Activated naive CD4-positive, alpha-beta T cell treated with anti-CD3 and anti-CD28 coated beads, Interleukin-2, amount 50 U/mL, for 72 hours (primary cell): ENCODE measurements around the gene RERE. TPM values are rescaled to one million over a fixed set of nuclear protein-coding genes. Genes with fewer than 3 reads are reported as not detected.
"Not testable (repeated sequence)": the region's sequence is repeated elsewhere in the genome, so short reads cannot be mapped to it uniquely, and the experiment has no call there.

ENCODE experiments used
- ATAC-seq, 2 donors: fragments of 150-1000 bp; cut with Tn5 transposase; 2 replicates each; pipeline ENCODE4 v1.10.0; 2021; ENCODE audit warnings: mild to moderate bottlenecking in 2 of 2, moderate library complexity in 2 of 2
- DNase-seq, 2 donors: peaks; one replicate each; pipeline ENCODE4 v3.0.0; 2021 to 2022; ENCODE audit warnings: low spot score in 2 of 2
- H3K27ac Mint-ChIP-seq, 2 donors: one replicate each; pipeline ENCODE4 v1.8.0; 2022; ENCODE audit warnings: mild to moderate bottlenecking in 2 of 2, mixed read lengths in 2 of 2
- H3K36me3 Mint-ChIP-seq, 2 donors: one replicate each; pipeline ENCODE4 v1.8.0; 2022; ENCODE audit warnings: mixed read lengths in 2 of 2
- H3K9me3 Mint-ChIP-seq, 2 donors: one replicate each; pipeline ENCODE4 v1.8.0; 2022; ENCODE audit warnings: mixed read lengths in 2 of 2
- total RNA-seq, 2 donors: library from RNA; stranded (reverse); gene quantifications; one replicate each; pipeline ENCODE4 v1.2.3, GENCODE V29; 2022

Gene RERE
- total RNA-seq, 2 donors from 2014 or later, result 51.8 to 72.1 TPM

DNA sequence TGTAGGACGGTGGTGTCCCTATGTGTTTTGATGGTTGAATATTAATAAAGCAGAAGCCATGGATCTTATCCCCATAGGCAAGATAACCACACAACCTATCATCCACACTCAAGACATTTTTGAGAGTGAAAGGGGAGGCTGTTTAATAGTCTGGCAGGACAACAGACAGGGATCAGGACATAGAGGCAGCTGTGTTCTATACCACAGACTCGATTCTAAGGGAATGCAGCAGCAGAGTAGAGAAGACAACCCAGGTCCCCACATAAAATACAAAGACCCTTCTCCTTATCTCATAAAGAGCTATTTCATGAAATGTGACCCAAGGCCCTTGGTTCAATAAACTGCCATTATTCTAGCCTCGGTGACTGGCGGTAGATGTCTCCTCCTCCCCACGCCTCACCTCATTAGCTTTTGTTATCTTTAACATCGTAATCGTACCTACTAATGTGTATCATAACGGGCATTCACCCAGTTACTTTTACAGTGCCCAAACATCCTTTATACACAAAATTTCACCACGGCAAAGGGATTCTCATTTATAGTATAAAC lies 196.3 kb downstream of the RERE start:
- not testable (repeated sequence) for ATAC-seq, H3K9me3 Mint-ChIP-seq, DNase-seq, H3K27ac Mint-ChIP-seq
- H3K36me3 Mint-ChIP-seq, result peaks cover 0 to 10% of the 10 kb centered on the region in 2 donors

DNA sequence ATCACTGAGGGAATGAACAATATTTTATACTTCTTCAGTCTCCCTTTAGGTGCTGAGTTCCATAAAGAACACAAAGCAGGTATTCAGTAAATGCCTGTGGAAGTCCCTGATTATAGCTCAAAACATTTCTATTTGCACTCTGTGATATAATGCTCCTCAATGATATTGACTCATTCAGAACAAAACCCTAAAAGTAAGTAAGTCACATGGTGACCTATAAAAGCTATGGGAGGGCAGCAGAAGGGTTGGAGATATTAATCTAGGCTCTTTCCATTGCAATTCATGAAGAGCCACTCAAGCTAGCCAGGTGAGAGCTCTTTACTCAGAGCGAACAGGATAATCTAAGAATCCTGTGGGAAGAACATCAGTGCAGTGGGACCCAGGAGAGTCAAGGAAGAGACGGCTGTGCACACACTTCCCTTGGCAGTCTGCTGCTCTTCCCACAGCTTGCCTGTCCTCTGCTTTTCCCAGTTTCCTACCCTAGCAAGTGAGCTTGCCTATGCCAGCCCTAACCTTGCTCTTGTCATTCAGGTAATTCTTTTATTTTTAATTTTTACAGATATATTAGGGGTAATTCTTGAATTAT lies 197.4 kb downstream of the RERE start:
- ATAC-seq, H3K27ac Mint-ChIP-seq, H3K36me3 Mint-ChIP-seq, DNase-seq, H3K9me3 Mint-ChIP-seq: not testable (repeated sequence)

DNA sequence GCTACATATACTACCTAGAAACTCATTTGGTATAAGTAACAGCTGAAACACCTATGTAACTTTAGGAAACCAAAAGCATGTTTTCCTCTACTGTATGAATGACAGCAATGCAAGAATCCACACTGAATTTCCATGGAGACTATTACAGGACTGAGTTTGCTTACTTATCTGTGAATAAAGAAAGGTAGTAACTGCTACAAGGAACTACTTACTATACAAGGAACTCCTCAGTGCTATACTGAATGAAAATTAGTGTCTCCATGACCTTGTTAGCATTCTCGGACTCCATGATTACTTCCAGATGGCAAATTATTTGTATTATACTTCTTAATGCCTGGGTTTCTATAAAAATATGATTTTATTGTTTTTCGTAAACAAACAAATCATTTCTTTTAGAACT lies 198.0 kb downstream of the RERE start:
- H3K27ac Mint-ChIP-seq, ATAC-seq, H3K36me3 Mint-ChIP-seq: not testable (repeated sequence)

DNA sequence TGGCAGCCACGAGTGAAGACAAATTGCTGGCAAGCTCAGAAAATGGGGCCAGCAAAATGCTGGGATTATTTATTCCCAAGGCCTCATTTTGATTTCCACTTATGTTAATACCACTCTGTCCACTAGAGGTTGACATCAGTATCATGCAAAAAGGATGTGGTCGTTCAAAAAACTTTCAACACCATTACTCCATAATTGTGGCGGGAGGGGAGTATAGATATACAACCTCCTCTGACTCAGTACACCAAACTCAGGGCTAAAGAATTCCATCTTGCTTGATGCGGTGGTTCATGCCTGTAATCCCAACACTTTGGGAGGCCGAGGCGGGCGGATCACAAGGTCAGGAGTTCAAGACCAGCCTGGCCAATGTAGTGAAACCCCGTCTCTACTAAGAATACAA lies 200.6 kb downstream of the RERE start:
- not testable (repeated sequence) for H3K36me3 Mint-ChIP-seq, H3K27ac Mint-ChIP-seq, ATAC-seq, H3K9me3 Mint-ChIP-seq, DNase-seq

More for the DNA sequence above, 198.0 kb downstream of the RERE start:
- not testable (repeated sequence) for H3K9me3 Mint-ChIP-seq, DNase-seq

- DNase-seq, H3K9me3 Mint-ChIP-seq, H3K36me3 Mint-ChIP-seq, H3K27ac Mint-ChIP-seq, ATAC-seq: not testable (repeated sequence)
Measured at GRCh38 chr1:8611634-8612515, 205.6 kb downstream of the RERE start.

DNA sequence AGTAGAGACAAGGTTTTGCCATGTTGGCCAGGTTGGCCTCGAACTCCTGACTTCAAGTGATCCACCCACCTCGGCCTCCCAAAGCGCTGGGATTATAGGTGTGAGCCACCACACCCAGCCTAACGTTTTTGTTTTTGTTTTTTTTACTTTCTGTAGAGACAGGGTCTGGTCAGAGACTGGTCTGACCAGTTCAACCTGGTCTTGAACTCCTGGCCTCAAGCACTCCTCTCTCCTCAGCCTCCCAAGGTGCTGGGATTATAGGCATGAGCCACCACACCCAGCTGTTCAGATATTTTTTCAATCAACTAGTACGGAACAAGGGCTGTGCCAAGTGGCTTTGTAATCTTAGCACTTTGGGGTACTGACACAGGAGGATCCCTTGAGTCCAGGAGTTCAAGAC lies 209.5 kb downstream of the RERE start:
- H3K36me3 Mint-ChIP-seq, result peaks cover 0 to under 1% of the 10 kb centered on the region in 2 donors
- DNase-seq (no peak), ATAC-seq (no peak)
- H3K27ac Mint-ChIP-seq, result no peak overlapping the region
- H3K9me3 Mint-ChIP-seq, result no peaks in the 10 kb centered on the region

DNA sequence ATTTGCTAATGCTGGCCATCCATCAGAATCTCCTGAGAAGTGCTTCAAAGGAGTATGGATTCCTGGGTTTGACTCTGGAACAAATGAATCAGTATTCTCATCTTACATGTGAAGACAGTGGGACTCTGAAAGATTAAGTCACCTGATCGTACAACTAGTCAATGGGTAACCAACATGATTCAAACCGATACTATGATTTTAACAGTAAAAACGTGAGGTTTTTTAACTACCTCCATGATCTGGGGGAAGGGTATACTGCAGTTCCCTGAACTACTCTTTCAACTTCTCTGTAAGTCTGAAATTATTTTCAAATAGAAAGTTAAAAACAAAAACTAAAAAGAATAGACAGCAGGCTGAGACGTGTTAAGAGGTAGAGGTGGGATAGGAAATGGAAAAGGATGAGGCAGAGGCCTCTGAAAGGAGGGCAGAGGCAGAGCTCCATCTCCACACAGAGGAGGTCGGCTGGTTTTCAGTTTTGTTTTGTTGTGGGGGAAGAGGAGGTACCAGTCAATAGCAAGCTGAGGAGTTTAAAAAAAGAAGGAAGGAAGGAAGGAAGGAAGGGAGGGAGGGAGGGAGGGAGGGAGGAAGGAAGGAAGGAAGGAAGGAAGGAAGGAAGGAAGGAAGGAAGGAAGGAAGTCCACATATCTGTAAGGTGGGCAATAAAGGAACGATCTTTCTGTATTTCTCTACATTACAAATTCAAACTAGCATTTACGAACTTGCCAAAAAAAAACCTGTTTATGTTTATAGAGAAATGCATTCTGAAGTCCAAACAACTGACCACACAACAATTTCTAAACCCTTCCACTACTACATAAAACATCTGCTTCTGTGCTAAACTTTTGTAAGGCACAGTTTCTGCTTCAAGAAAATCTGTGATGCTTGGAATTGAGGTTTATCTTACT lies 213.1 kb downstream of the RERE start:
- Mint-ChIP-seq H3K27ac (peak overlapping the region; percentile 95 to 100), H3K9me3 (peaks cover 0 to 5% of the 10 kb centered on the region in 2 donors), H3K36me3 (peaks cover 0 to 13% of the 10 kb centered on the region in 2 donors)
- peak; percentile 91 to 92 for ATAC-seq
- peak in 1 of 2 donors; percentile 41 for DNase-seq

- DNase-seq, result no peak
- peak overlapping the region; percentile 95 to 100 for H3K27ac Mint-ChIP-seq
- H3K36me3 Mint-ChIP-seq, result peaks cover 0 to 13% of the 10 kb centered on the region in 2 donors
- peaks cover 0 to 5% of the 10 kb centered on the region in 2 donors for H3K9me3 Mint-ChIP-seq
- no peak for ATAC-seq
Measured at GRCh38 chr1:8603220-8603616, 214.2 kb downstream of the RERE start.

- H3K9me3 Mint-ChIP-seq, result peaks cover 0 to 5% of the 10 kb centered on the region in 2 donors
- H3K36me3 Mint-ChIP-seq, result peaks cover 0 to 13% of the 10 kb centered on the region in 2 donors
- DNase-seq, result peak in 1 of 2 donors; percentile 34
- peak overlapping the region; percentile 95 to 100 for H3K27ac Mint-ChIP-seq
- ATAC-seq, result peak; percentile 32 to 47
Measured at GRCh38 chr1:8602471-8603219, 214.8 kb downstream of the RERE start.

- Mint-ChIP-seq H3K9me3 (peaks cover 0 to 5% of the 10 kb centered on the region in 2 donors), H3K27ac (no peak overlapping the region), H3K36me3 (peaks cover 0 to 13% of the 10 kb centered on the region in 2 donors)
- ATAC-seq (no peak), DNase-seq (no peak)
Measured at GRCh38 chr1:8600336-8600735, 217.1 kb downstream of the RERE start.

- ATAC-seq (no peak), DNase-seq (no peak)
- Mint-ChIP-seq H3K27ac (no peak overlapping the region), H3K36me3 (peaks cover 0 to 13% of the 10 kb centered on the region in 2 donors), H3K9me3 (peaks cover 0 to 5% of the 10 kb centered on the region in 2 donors)
Measured at GRCh38 chr1:8599646-8600212, 217.7 kb downstream of the RERE start.

DNA sequence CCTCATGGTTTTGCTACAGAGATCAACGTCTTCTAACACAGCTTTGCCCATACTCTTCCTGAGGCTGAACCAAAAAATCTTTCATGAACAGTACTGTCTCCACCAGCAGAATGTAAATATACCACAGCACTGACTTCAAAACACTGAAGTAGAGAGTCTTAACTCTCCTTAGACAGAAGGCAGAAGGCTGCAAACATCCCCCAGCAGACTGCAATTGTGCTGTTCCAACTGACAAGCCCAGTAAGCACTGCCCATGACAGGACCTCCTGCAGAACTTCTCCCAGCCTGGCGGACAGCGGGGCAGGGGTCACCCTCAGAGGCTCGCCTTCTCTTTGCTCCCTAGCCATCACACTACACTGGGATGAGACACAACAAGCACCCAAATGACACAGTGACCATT lies 218.7 kb downstream of the RERE start:
- no peak for ATAC-seq
- Mint-ChIP-seq H3K27ac (no peak overlapping the region), H3K36me3 (peaks cover 0 to 18% of the 10 kb centered on the region in 2 donors), H3K9me3 (peaks cover 0 to 5% of the 10 kb centered on the region in 2 donors)
- DNase-seq, result no peak

GRCh38 chr1:8598060-8598724 lies 219.2 kb downstream of the RERE start:
- peaks cover 0 to 24% of the 10 kb centered on the region in 2 donors for H3K36me3 Mint-ChIP-seq
- no peak overlapping the region for H3K27ac Mint-ChIP-seq
- no peak for ATAC-seq
- peaks cover 0 to 9% of the 10 kb centered on the region in 2 donors for H3K9me3 Mint-ChIP-seq
- DNase-seq, result no peak

- H3K36me3 Mint-ChIP-seq, result peaks cover 0 to 26% of the 10 kb centered on the region in 2 donors
- H3K9me3 Mint-ChIP-seq, result peaks cover 0 to 13% of the 10 kb centered on the region in 2 donors
- ATAC-seq (no peak), DNase-seq (no peak)
- H3K27ac Mint-ChIP-seq, result no peak overlapping the region
Measured at GRCh38 chr1:8597455-8597854, 220.0 kb downstream of the RERE start.

DNA sequence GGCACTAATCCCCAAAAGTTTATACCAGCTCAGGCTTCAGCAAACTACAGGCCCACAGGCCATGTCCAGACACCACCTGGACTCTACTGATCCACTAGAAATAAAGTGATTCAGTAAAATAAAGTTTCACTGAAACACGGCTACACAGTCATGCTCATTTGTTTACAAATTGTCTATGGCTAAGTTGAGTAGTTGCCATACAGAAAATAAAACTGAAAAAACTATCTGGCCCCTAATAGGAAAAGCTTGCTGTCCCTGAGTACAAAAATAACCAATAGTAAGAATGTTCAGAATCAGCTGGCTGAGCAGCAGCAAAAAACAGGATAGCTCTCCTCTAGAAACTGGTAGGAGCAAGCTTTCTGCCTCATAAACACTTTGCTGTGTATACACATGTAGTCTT lies 221.5 kb downstream of the RERE start:
- DNase-seq (no peak), ATAC-seq (peak in 1 of 2 donors; percentile 20)
- H3K36me3 Mint-ChIP-seq, result peaks cover 0 to 15% of the 10 kb centered on the region in 2 donors
- H3K9me3 Mint-ChIP-seq, result peaks cover 0 to 9% of the 10 kb centered on the region in 2 donors
- H3K27ac Mint-ChIP-seq, result no peak overlapping the region
